ENCODE results near the gene RAD51B.

The RAD51B gene

GRCh38 chr14:68580671-68581070 is 761.1 kb downstream of the RAD51B start:
- ChIA-PET POLR2A (no interaction called here), CTCF (interaction anchor here (0.6 to 1.1 kb wide), 2 partner anchors 13 to 15 kb away, joined by 3 read pairs; no protein-coding TSS in a partner anchor)
- Histone ChIP-seq H3K27ac (ENCODE audit: extremely low read depth, low read depth, low read length) (no peak overlapping the region), H3K4me3 (ENCODE audit: low read depth, low read length) (no peak overlapping the region), H3K4me1 (ENCODE audit: control insufficient read depth, insufficient read depth, low read length) (no peaks in the 10 kb centered on the region), H3K9me3 (ENCODE audit: control insufficient read depth, insufficient read depth, low read depth, low read length) (no peaks in the 10 kb centered on the region), H3K36me3 (ENCODE audit: control insufficient read depth in 2 of 2, insufficient read depth in 1 of 2, low read length in 2 of 2) (no peaks in the 10 kb centered on the region)
- TF ChIP-seq GLI4 (tag by site-specific recombination; IDR thresholded peaks at IDR 0.05) (no peak), ZXDB (tag by site-specific recombination; IDR thresholded peaks at IDR 0.05) (no peak), GFI1B (tag by site-specific recombination; IDR thresholded peaks at IDR 0.05) (no peak), KLF9 (tag by site-specific recombination; IDR thresholded peaks at IDR 0.05; ENCODE audit: low read depth) (no peak), ZNF354C (tag by site-specific recombination; IDR thresholded peaks at IDR 0.05; ENCODE audit: borderline replicate concordance, low read depth) (no peak), WT1 (tag by site-specific recombination; IDR thresholded peaks at IDR 0.05) (no peak), REPIN1 (tag by site-specific recombination; IDR thresholded peaks at IDR 0.05; ENCODE audit: low read depth) (no peak), ZNF670 (tag by site-specific recombination; IDR thresholded peaks at IDR 0.05; ENCODE audit: low read depth) (no peak), ZNF544 (tag by site-specific recombination; IDR thresholded peaks at IDR 0.05) (no peak), GLIS1 (tag by site-specific recombination; IDR thresholded peaks at IDR 0.05) (no peak), ZNF37A (tag by site-specific recombination; IDR thresholded peaks at IDR 0.05) (no peak), ZNF664 (tag by site-specific recombination; IDR thresholded peaks at IDR 0.05) (no peak), ZNF624 (tag by site-specific recombination; IDR thresholded peaks at IDR 0.05) (no peak), ZNF211 (tag by site-specific recombination; IDR thresholded peaks at IDR 0.05; ENCODE audit: low read depth) (no peak), ZSCAN16 (tag by site-specific recombination; IDR thresholded peaks at IDR 0.05) (no peak), SETDB1 (IDR thresholded peaks at IDR 0.05; ENCODE audit: insufficient read length, low read length) (no peak), HIC1 (tag by site-specific recombination; IDR thresholded peaks at IDR 0.05) (no peak), OSR2 (tag by site-specific recombination; IDR thresholded peaks at IDR 0.05) (no peak), ZEB2 (tag by site-specific recombination; IDR thresholded peaks at IDR 0.05) (no peak)

GRCh38 chr14:68583548-68584280 is 764.1 kb downstream of the RAD51B start:
- Histone ChIP-seq H3K9me3 (ENCODE audit: control insufficient read depth, insufficient read depth, low read depth, low read length) (no peaks in the 10 kb centered on the region), H3K27ac (ENCODE audit: extremely low read depth, low read depth, low read length) (no peak overlapping the region), H3K36me3 (ENCODE audit: control insufficient read depth in 2 of 2, insufficient read depth in 1 of 2, low read length in 2 of 2) (no peaks in the 10 kb centered on the region), H3K4me1 (ENCODE audit: control insufficient read depth, insufficient read depth, low read length) (no peaks in the 10 kb centered on the region), H3K4me3 (ENCODE audit: low read depth, low read length) (no peak overlapping the region)
- ChIA-PET CTCF (no interaction called here), POLR2A (no interaction called here)
- no peak for TF ChIP-seq ZBTB21 (tag by site-specific recombination; IDR thresholded peaks at IDR 0.05)

- no peaks in the 10 kb centered on the region; the same call in 1 of the 2 replicates for H3K4me1 ChIP-seq (ENCODE audit: control insufficient read depth, insufficient read depth, low read length)
- ChIA-PET CTCF (no interaction called here), POLR2A (no interaction called here)
- H3K36me3 ChIP-seq (ENCODE audit: control insufficient read depth in 2 of 2, insufficient read depth in 1 of 2, low read length in 2 of 2): no peaks in the 10 kb centered on the region
- H3K27ac ChIP-seq (ENCODE audit: extremely low read depth, low read depth, low read length): no peak overlapping the region
- H3K4me3 ChIP-seq (ENCODE audit: low read depth, low read length): no peak overlapping the region
- TF ChIP-seq SP3 (tag by site-specific recombination; IDR thresholded peaks at IDR 0.05) (no peak), ZNF121 (tag by site-specific recombination; IDR thresholded peaks at IDR 0.05) (no peak), ZNF26 (tag by site-specific recombination; IDR thresholded peaks at IDR 0.05) (no peak), REST (tag by site-specific recombination; IDR thresholded peaks at IDR 0.05) (no peak), ZNF341 (tag by site-specific recombination; IDR thresholded peaks at IDR 0.05; ENCODE audit: low read depth) (no peak), ZNF624 (tag by site-specific recombination; IDR thresholded peaks at IDR 0.05) (no peak), ZNF791 (tag by site-specific recombination; IDR thresholded peaks at IDR 0.05) (no peak), ZNF521 (tag by site-specific recombination; IDR thresholded peaks at IDR 0.05) (no peak)
- H3K9me3 ChIP-seq (ENCODE audit: control insufficient read depth, insufficient read depth, low read depth, low read length): no peaks in the 10 kb centered on the region
These were observed 765.2 kb downstream of the RAD51B start for GRCh38 chr14:68584786-68585185.

All from HEK293 (cell line).